ENCODE data around the gene SLC2A13. TPM values are rescaled to one million over a fixed set of nuclear protein-coding genes. Genes with fewer than 3 reads are reported as not detected.

SLC2A13 gene
- total RNA-seq, 6 donors from 2014 or later, result 9.9 to 25.9 (median 16.0) TPM

GRCh38 chr12:39807043-39807442 lies 298.8 kb downstream of the SLC2A13 start:
- TF ChIP-seq CTCF (IDR thresholded peaks at IDR 0.05), result no peak
- no peak for TF ChIP-seq POLR2AphosphoS5 (IDR thresholded peaks at IDR 0.05)
- TF ChIP-seq EP300 (IDR thresholded peaks at IDR 0.05), result no peak
- TF ChIP-seq POLR2A (IDR thresholded peaks at IDR 0.05), result no peak
- Histone ChIP-seq H3K4me1 (no peaks in the 10 kb centered on the region), H3K4me3 (no peak overlapping the region), H3K36me3 (no peaks in the 10 kb centered on the region), H3K27ac (no peak overlapping the region), H3K27me3 (no peaks in the 10 kb centered on the region), H3K9me3 (peaks cover 0 to 4% (median 0%) of the 10 kb centered on the region in 4 donors)
- whole genome bisulfite sequencing, 2 donors, result 84 to 90% methylated on average over 5 of the region's 5 CpGs
- DNase-seq (no peak), ATAC-seq (ENCODE audit: low FRiP score in 2 of 2) (no peak)

GRCh38 chr12:39805651-39806050 lies 300.2 kb downstream of the SLC2A13 start:
- H3K4me1 ChIP-seq, result no peaks in the 10 kb centered on the region
- peaks cover 0 to 4% (median 0%) of the 10 kb centered on the region in 4 donors for H3K9me3 ChIP-seq
- no peak overlapping the region for H3K4me3 ChIP-seq
- TF ChIP-seq POLR2AphosphoS5 (IDR thresholded peaks at IDR 0.05), result no peak
- TF ChIP-seq CTCF (IDR thresholded peaks at IDR 0.05), result no peak
- TF ChIP-seq EP300 (IDR thresholded peaks at IDR 0.05), result no peak
- TF ChIP-seq POLR2A (IDR thresholded peaks at IDR 0.05), result no peak
- H3K27me3 ChIP-seq, result no peaks in the 10 kb centered on the region
- H3K27ac ChIP-seq, result no peak overlapping the region
- WGBS, 2 donors, result 64 to 72% methylated on average over 2 of the region's 2 CpGs
- DNase-seq (no peak), ATAC-seq (ENCODE audit: low FRiP score in 2 of 2) (no peak)
- H3K36me3 ChIP-seq, result no peaks in the 10 kb centered on the region

- Histone ChIP-seq H3K27ac (no peak overlapping the region), H3K4me3 (no peak overlapping the region), H3K36me3 (no peaks in the 10 kb centered on the region), H3K27me3 (no peaks in the 10 kb centered on the region), H3K4me1 (no peaks in the 10 kb centered on the region), H3K9me3 (no peaks in the 10 kb centered on the region)
- whole genome bisulfite sequencing, 2 donors, result 74 to 75% methylated on average over 4 of the region's 4 CpGs
- no peak for TF ChIP-seq CTCF (IDR thresholded peaks at IDR 0.05)
- no peak for TF ChIP-seq EP300 (IDR thresholded peaks at IDR 0.05)
- TF ChIP-seq POLR2AphosphoS5 (IDR thresholded peaks at IDR 0.05), result no peak
- TF ChIP-seq POLR2A (IDR thresholded peaks at IDR 0.05), result no peak
- DNase-seq (no peak), ATAC-seq (ENCODE audit: low FRiP score in 2 of 2) (no peak)
Measured at GRCh38 chr12:39804898-39805297, 301.0 kb downstream of the SLC2A13 start.

GRCh38 chr12:39804479-39804878 lies 301.4 kb downstream of the SLC2A13 start:
- 64 to 66% methylated on average over 1 of the region's 1 CpG for WGBS, 2 donors
- Histone ChIP-seq H3K9me3 (no peaks in the 10 kb centered on the region), H3K4me3 (no peak overlapping the region), H3K27ac (no peak overlapping the region), H3K36me3 (no peaks in the 10 kb centered on the region), H3K4me1 (no peaks in the 10 kb centered on the region), H3K27me3 (no peaks in the 10 kb centered on the region)
- DNase-seq, result no peak
- no peak for TF ChIP-seq POLR2A (IDR thresholded peaks at IDR 0.05)
- no peak for TF ChIP-seq CTCF (IDR thresholded peaks at IDR 0.05)
- no peak for TF ChIP-seq EP300 (IDR thresholded peaks at IDR 0.05)
- TF ChIP-seq POLR2AphosphoS5 (IDR thresholded peaks at IDR 0.05), result no peak
- no peak for ATAC-seq (ENCODE audit: low FRiP score in 2 of 2)

- ATAC-seq (ENCODE audit: low FRiP score in 2 of 2), result no peak
- WGBS, 2 donors, result 80 to 82% methylated on average over 2 of the region's 2 CpGs
- no peak overlapping the region for H3K4me3 ChIP-seq
- H3K27ac ChIP-seq, result no peak overlapping the region
- no peaks in the 10 kb centered on the region for H3K4me1 ChIP-seq
- no peaks in the 10 kb centered on the region for H3K27me3 ChIP-seq
- H3K36me3 ChIP-seq, result no peaks in the 10 kb centered on the region
- TF ChIP-seq CTCF (IDR thresholded peaks at IDR 0.05) (no peak), POLR2A (IDR thresholded peaks at IDR 0.05) (no peak), EP300 (IDR thresholded peaks at IDR 0.05) (no peak), POLR2AphosphoS5 (IDR thresholded peaks at IDR 0.05) (no peak)
- no peaks in the 10 kb centered on the region for H3K9me3 ChIP-seq
- DNase-seq, result no peak
Measured at GRCh38 chr12:39803151-39803550, 302.7 kb downstream of the SLC2A13 start.

Measured in upper lobe of left lung (tissue), 6 donors.